Keratinocyte (primary cell): Measurements from ENCODE around the gene SHROOM4. TPM values are rescaled to one million over a fixed set of nuclear protein-coding genes. Genes with fewer than 3 reads are reported as not detected.

Experiments
- DNase-seq: peaks from one replicate; pipeline ENCODE4 v3.0.0-alpha.2; 2011; ENCODE audit warnings: low read depth, missing footprints, low spot score
- FAIRE-seq: peaks from 2 replicates; lab custom pipeline; 2011; peaks lifted over from hg19 to GRCh38; lab: Jason Lieb, UNC
- H2AFZ ChIP-seq: 2 replicates; pipeline ENCODE4 v1.6.0; 2012; ENCODE audit warnings: low read length, control low read depth, inconsistent platforms; ENCODE audit not compliant: control insufficient read depth
- H3K27ac ChIP-seq: 2 replicates; pipeline ENCODE4 v1.5.1; 2011; ENCODE audit warnings: low read length; ENCODE audit not compliant: control insufficient read depth, insufficient read depth
- H3K27me3 ChIP-seq: 3 replicates; pipeline ENCODE4 v1.6.0; 2011; ENCODE audit warnings: low read length; ENCODE audit not compliant: control insufficient read depth, insufficient read depth; ENCODE audit errors: extremely low read depth
- H3K36me3 ChIP-seq, 2 experiments: 2 replicates in 1 of 2; 3 replicates in 1 of 2; pipeline ENCODE4 v1.5.1; 2011; ENCODE audit warnings: low read length in 2 of 2, mild to moderate bottlenecking in 1 of 2; ENCODE audit not compliant: control insufficient read depth in 2 of 2, insufficient read depth in 2 of 2; ENCODE audit errors: extremely low read depth in 1 of 2
- H3K4me1 ChIP-seq: 3 replicates; pipeline ENCODE4 v1.5.1; 2011; ENCODE audit warnings: low read length; ENCODE audit not compliant: control insufficient read depth, insufficient read depth; ENCODE audit errors: extremely low read depth
- H3K4me2 ChIP-seq: 3 replicates; pipeline ENCODE4 v1.6.0; 2011; ENCODE audit warnings: low read depth, low read length; ENCODE audit not compliant: control insufficient read depth, insufficient read depth; ENCODE audit errors: extremely low read depth
- H3K4me3 ChIP-seq, 3 experiments: fragments of 200-600 bp in 1 of 3; sonication (generic) in 1 of 3; 2 replicates in 2 of 3; 3 replicates in 1 of 3; pipeline ENCODE4 v1.5.1; 2011 to 2016; ENCODE audit warnings: low read length in 3 of 3, mild to moderate bottlenecking in 3 of 3, control low read depth in 2 of 3, inconsistent platforms in 1 of 3, low read depth in 1 of 3, mixed read lengths in 1 of 3, mixed run types in 1 of 3, moderate library complexity in 1 of 3; ENCODE audit not compliant: control insufficient read depth in 2 of 3, insufficient read depth in 2 of 3; ENCODE audit errors: extremely low read depth in 1 of 3
- H3K79me2 ChIP-seq: 2 replicates; pipeline ENCODE4 v1.6.0; 2012; ENCODE audit warnings: low read length; ENCODE audit not compliant: control insufficient read depth, insufficient read depth
- H3K9ac ChIP-seq: 3 replicates; pipeline ENCODE4 v1.6.0; 2011; ENCODE audit warnings: low read length; ENCODE audit not compliant: control insufficient read depth, insufficient read depth; ENCODE audit errors: extremely low read depth
- H3K9me1 ChIP-seq: 3 replicates; pipeline ENCODE4 v1.6.0; 2011; ENCODE audit warnings: low read length; ENCODE audit not compliant: control insufficient read depth, insufficient read depth; ENCODE audit errors: extremely low read depth
- H3K9me3 ChIP-seq: 2 replicates; pipeline ENCODE4 v1.5.1; 2012; ENCODE audit warnings: low read depth, low read length; ENCODE audit not compliant: control insufficient read depth
- H4K20me1 ChIP-seq: 3 replicates; pipeline ENCODE4 v1.6.0; 2011; ENCODE audit warnings: low read length; ENCODE audit not compliant: control insufficient read depth, insufficient read depth; ENCODE audit errors: extremely low read depth
- EZH2 ChIP-seq: IDR thresholded peaks from one replicate; pipeline ENCODE4 v1.6.1; 2012; ENCODE audit warnings: inconsistent platforms, mild to moderate bottlenecking, low read length, moderate library complexity
- dilution Hi-C: fragments of 300-500 bp; cut with MboI; formaldehyde crosslinking; loops from one replicate; pipeline ENCODE4 v1.7.0; 2020; ENCODE audit warnings: low sequenced_read_pairs; ENCODE audit not compliant: extremely low pct_ligation_motif_present
- polyA plus RNA-seq, 5 experiments: library from polyadenylated mRNA; depleted of rRNA in 3 of 5; stranded (reverse) in 3 of 5; stranded (forward) in 1 of 5; unstranded in 1 of 5; fragments of >200 nt; gene quantifications; 1 replicate in 1 of 5; 2 replicates in 3 of 5; 3 replicates in 1 of 5; pipeline versions ENCODE4 v1.2.1 to v1.2.3, GENCODE V29; 2011 to 2012; ENCODE audit warnings: missing spikeins in 2 of 5, low read depth in 1 of 5, low replicate concordance in 1 of 5
- TF ChIP-seq, protein P1 (sequence below), 3 experiments: IDR thresholded peaks in 1 of 3; conservative IDR thresholded peaks in 1 of 3; optimal IDR thresholded peaks in 1 of 3; 2 replicates in 2 of 3; 3 replicates in 1 of 3; pipeline versions ENCODE3 to v1.5.1; 2011; ENCODE audit warnings: low read length in 3 of 3, mild to moderate bottlenecking in 3 of 3, moderate library complexity in 2 of 3, control low read depth in 1 of 3, inconsistent platforms in 1 of 3; ENCODE audit not compliant: insufficient read depth in 2 of 3; ENCODE audit errors: extremely low read depth in 1 of 3

SHROOM4 gene
- polyA plus RNA-seq, 1 donor (not counting 4 experiments of a cell fraction or from before 2014, with no cell fraction given), result 0.50 TPM

DNA sequence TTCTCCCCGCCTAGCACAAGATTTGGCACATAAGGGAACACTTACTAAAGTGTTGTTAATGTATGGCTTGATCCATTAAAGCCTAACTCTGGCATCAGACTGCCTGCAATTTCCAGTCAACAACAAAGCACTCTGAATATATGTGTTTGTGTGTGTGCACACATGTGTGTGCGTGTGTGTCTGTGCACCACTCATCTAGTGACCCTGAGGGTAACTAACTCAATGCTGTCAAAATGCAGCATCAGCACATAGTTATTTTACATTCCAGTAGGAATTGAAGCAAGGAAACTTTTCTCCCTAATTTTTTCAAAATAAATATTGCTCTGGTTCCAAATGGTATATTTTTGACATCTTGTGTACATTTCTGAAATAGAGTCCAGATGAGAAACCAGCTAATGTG is 94.4 kb downstream of the SHROOM4 start:
- dilution Hi-C loops, result no loop called here
- H3K27me3 ChIP-seq, result no peaks in the 10 kb centered on the region
- no peak overlapping the region for H2AFZ ChIP-seq
- DNase-seq, result no peak
- H4K20me1 ChIP-seq, result no peaks in the 10 kb centered on the region
- H3K4me3 ChIP-seq, result no peak overlapping the region
- H3K9ac ChIP-seq, result no peak overlapping the region
- H3K4me1 ChIP-seq, result no peaks in the 10 kb centered on the region
- no peak overlapping the region for H3K4me2 ChIP-seq
- no peaks in the 10 kb centered on the region for H3K79me2 ChIP-seq
- no peak for TF ChIP-seq EZH2
- TF ChIP-seq, protein P1, sequence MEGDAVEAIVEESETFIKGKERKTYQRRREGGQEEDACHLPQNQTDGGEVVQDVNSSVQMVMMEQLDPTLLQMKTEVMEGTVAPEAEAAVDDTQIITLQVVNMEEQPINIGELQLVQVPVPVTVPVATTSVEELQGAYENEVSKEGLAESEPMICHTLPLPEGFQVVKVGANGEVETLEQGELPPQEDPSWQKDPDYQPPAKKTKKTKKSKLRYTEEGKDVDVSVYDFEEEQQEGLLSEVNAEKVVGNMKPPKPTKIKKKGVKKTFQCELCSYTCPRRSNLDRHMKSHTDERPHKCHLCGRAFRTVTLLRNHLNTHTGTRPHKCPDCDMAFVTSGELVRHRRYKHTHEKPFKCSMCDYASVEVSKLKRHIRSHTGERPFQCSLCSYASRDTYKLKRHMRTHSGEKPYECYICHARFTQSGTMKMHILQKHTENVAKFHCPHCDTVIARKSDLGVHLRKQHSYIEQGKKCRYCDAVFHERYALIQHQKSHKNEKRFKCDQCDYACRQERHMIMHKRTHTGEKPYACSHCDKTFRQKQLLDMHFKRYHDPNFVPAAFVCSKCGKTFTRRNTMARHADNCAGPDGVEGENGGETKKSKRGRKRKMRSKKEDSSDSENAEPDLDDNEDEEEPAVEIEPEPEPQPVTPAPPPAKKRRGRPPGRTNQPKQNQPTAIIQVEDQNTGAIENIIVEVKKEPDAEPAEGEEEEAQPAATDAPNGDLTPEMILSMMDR (optimal IDR thresholded peaks at IDR 0.05 in 1 of 3, IDR thresholded peaks at IDR 0.05 in 1 of 3, conservative IDR thresholded peaks at IDR 0.05 in 1 of 3; ENCODE audit: extremely low read depth in 1 of 3, insufficient read depth in 2 of 3, low read length in 3 of 3), result no peak
- no peaks in the 10 kb centered on the region for H3K9me1 ChIP-seq
- no peak overlapping the region for H3K27ac ChIP-seq
- no peaks in the 10 kb centered on the region for H3K36me3 ChIP-seq
- no peaks in the 10 kb centered on the region for H3K9me3 ChIP-seq
- no peak for FAIRE-seq

DNA sequence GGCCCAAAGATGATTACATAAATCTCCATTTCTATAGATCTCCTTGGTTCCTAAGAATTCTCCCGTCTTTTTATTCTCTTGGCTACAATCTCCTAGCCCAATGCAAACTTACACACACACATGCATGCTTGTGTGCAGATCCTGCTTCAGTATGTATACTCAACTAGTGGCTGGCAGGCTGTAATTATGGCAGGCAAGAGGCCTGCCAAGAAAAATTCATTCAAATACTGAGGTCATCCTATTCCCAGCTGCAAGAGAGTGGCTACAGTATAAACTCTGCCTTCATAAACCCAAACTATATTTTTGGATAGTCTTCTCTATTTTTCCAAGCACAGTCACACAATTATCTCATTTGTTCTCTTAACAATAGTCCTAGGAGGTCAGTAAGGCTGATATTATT is 95.2 kb downstream of the SHROOM4 start:
- FAIRE-seq, result no peak

More for the DNA sequence above, 95.2 kb downstream of the SHROOM4 start:
- Histone ChIP-seq H3K27me3 (no peaks in the 10 kb centered on the region), H3K36me3 (no peaks in the 10 kb centered on the region), H2AFZ (no peak overlapping the region), H3K9ac (no peak overlapping the region), H3K79me2 (no peaks in the 10 kb centered on the region), H3K27ac (no peak overlapping the region), H3K9me3 (no peaks in the 10 kb centered on the region), H4K20me1 (no peaks in the 10 kb centered on the region), H3K4me3 (no peak overlapping the region), H3K9me1 (no peaks in the 10 kb centered on the region), H3K4me2 (no peak overlapping the region), H3K4me1 (no peaks in the 10 kb centered on the region)
- no peak for DNase-seq
- no peak for TF ChIP-seq EZH2
- TF ChIP-seq, protein P1 (optimal IDR thresholded peaks at IDR 0.05 in 1 of 3, IDR thresholded peaks at IDR 0.05 in 1 of 3, conservative IDR thresholded peaks at IDR 0.05 in 1 of 3; ENCODE audit: extremely low read depth in 1 of 3, insufficient read depth in 2 of 3, low read length in 3 of 3), result no peak
- dilution Hi-C loops, result no loop called here
